PC-9 (cell line): ENCODE data around the gene CRYBB3. TPM values are rescaled to one million over a fixed set of nuclear protein-coding genes. Genes with fewer than 3 reads are reported as not detected.

Experiments used
- BruUV-seq: library from RNA; stranded (reverse); fragments of 400-500 nt; replicated peaks from 2 replicates; lab custom pipeline; 2021; lab: Mats Ljungman, UMichigan
- CTCF ChIA-PET: fragments of 300-600 bp; sonication (Branson Sonifier 250); formaldehyde crosslinking; loops from one replicate; lab custom pipeline; 2022; ENCODE audit warnings: antibody characterized with exemption; lab: Charles Lee
- POLR2A ChIA-PET: fragments of 300-600 bp; sonication (Branson Sonifier 250); formaldehyde crosslinking; loops from one replicate; lab custom pipeline; 2022; ENCODE audit warnings: antibody characterized with exemption; ENCODE audit not compliant: unreplicated experiment; lab: Charles Lee
- DNase-seq, 2 experiments: peaks; one replicate each; pipeline versions ENCODE4 v3.0.0 to v3.0.0-alpha.2; 2015 to 2022; ENCODE audit warnings: mixed read lengths in 1 of 2
- H2AFZ ChIP-seq: fragments of 200-600 bp; sonication (generic); 2 replicates; pipeline ENCODE4 v1.8.1; 2017; ENCODE audit warnings: antibody characterized with exemption
- H3F3A ChIP-seq: fragments of 200-600 bp; sonication (generic); 2 replicates; pipeline ENCODE4 v1.8.1; 2017; ENCODE audit warnings: antibody characterized with exemption, mild to moderate bottlenecking, low read depth; ENCODE audit not compliant: insufficient read depth
- H3K27ac ChIP-seq: fragments of 200-600 bp; sonication (generic); 2 replicates; pipeline ENCODE4 v1.6.1; 2016; ENCODE audit warnings: mixed run types
- H3K27me3 ChIP-seq: fragments of 200-600 bp; sonication (generic); 2 replicates; pipeline ENCODE4 v1.6.1; 2016; ENCODE audit warnings: low read depth, mixed run types; ENCODE audit not compliant: insufficient read depth
- H3K36me3 ChIP-seq: fragments of 200-600 bp; sonication (generic); 2 replicates; pipeline ENCODE4 v1.6.1; 2016; ENCODE audit warnings: low read depth, mixed run types
- H3K4me1 ChIP-seq: fragments of 200-600 bp; sonication (generic); replicated peaks from 2 replicates; pipeline ENCODE4 v1.6.1; 2016; ENCODE audit warnings: mixed run types; ENCODE audit not compliant: insufficient read depth
- H3K4me2 ChIP-seq: fragments of 200-600 bp; sonication (generic); 2 replicates; pipeline ENCODE4 v1.6.1; 2017; ENCODE audit warnings: mixed run types
- H3K4me3 ChIP-seq: fragments of 200-600 bp; sonication (generic); 2 replicates; pipeline ENCODE4 v1.6.1; 2016; ENCODE audit warnings: mixed run types
- H3K79me2 ChIP-seq: fragments of 200-600 bp; sonication (generic); 2 replicates; pipeline ENCODE4 v1.6.1; 2017; ENCODE audit warnings: low read depth, mixed run types
- H3K9me2 ChIP-seq: fragments of 200-600 bp; sonication (generic); 2 replicates; pipeline ENCODE4 v1.8.1; 2017; ENCODE audit warnings: mild to moderate bottlenecking; ENCODE audit not compliant: insufficient read depth
- H3K9me3 ChIP-seq: fragments of 200-600 bp; sonication (generic); 2 replicates; pipeline ENCODE4 v1.8.1; 2016; ENCODE audit warnings: low read depth; ENCODE audit not compliant: insufficient read depth
- H4K20me1 ChIP-seq: fragments of 200-600 bp; sonication (generic); 2 replicates; pipeline ENCODE4 v1.8.1; 2017; ENCODE audit not compliant: insufficient read depth
- CTCF ChIP-seq: fragments of 200-600 bp; sonication (generic); conservative IDR thresholded peaks from 2 replicates; pipeline ENCODE4 v1.6.1; 2017; ENCODE audit warnings: mixed run types, antibody characterized with exemption, mild to moderate bottlenecking, moderate library complexity
- EZH2 ChIP-seq: fragments of 200-600 bp; sonication (generic); IDR thresholded peaks from 2 replicates; pipeline ENCODE4 v1.8.0; 2017; ENCODE audit warnings: antibody characterized with exemption, low read depth
- intact Hi-C: fragments of 100-400 bp; cut with micrococcal nuclease; formaldehyde crosslinking; loops from one replicate; pipeline ENCODE4 v1.10.0; 2022; ENCODE audit not compliant: unreplicated experiment
- total RNA-seq: library from RNA; stranded (reverse); gene quantifications from 2 replicates; pipeline ENCODE4 v1.2.3, GENCODE V29; 2021

Gene CRYBB3
- total RNA-seq, 1 experiment from 2014 or later: 0.85 TPM

GRCh38 chr22:25187469-25187868 lies 12.2 kb upstream of the CRYBB3 start:
- no peak for TF ChIP-seq EZH2
- TF ChIP-seq CTCF: no peak
- BruUV-seq: no TSS peak

GRCh38 chr22:25192406-25192805 lies 7.3 kb upstream of the CRYBB3 start:
- ChIA-PET CTCF (no interaction called here), POLR2A (no interaction called here)
- BruUV-seq: no TSS peak

More at GRCh38 chr22:25187469-25187868, 12.2 kb upstream of the CRYBB3 start:
- no peak overlapping the region for H3K4me2 ChIP-seq
- H3K4me3 ChIP-seq: no peak overlapping the region
- H3K9me2 ChIP-seq: no peaks in the 10 kb centered on the region
- no peak overlapping the region for H2AFZ ChIP-seq
- no peak for DNase-seq
- no peaks in the 10 kb centered on the region for H3K9me3 ChIP-seq
- H3K27me3 ChIP-seq: no peaks in the 10 kb centered on the region
- H3K4me1 ChIP-seq: no peaks in the 10 kb centered on the region
- ChIA-PET CTCF (no interaction called here), POLR2A (no interaction called here)
- no peaks in the 10 kb centered on the region for H4K20me1 ChIP-seq
- intact Hi-C loops: no loop called here
- H3K36me3 ChIP-seq: peaks cover 6% of the 10 kb centered on the region; the same call in 1 of the 2 replicates
- no peaks in the 10 kb centered on the region for H3K79me2 ChIP-seq
- H3F3A ChIP-seq: no peaks in the 10 kb centered on the region
- no peak overlapping the region for H3K27ac ChIP-seq

GRCh38 chr22:25193130-25193529 lies 6.5 kb upstream of the CRYBB3 start:
- Histone ChIP-seq H3K4me3 (no peak overlapping the region), H3K79me2 (no peaks in the 10 kb centered on the region), H3K27me3 (no peaks in the 10 kb centered on the region), H3K4me2 (no peak overlapping the region), H2AFZ (no peak overlapping the region), H4K20me1 (no peaks in the 10 kb centered on the region), H3K4me1 (no peaks in the 10 kb centered on the region), H3K9me3 (no peaks in the 10 kb centered on the region), H3K9me2 (no peaks in the 10 kb centered on the region), H3F3A (no peaks in the 10 kb centered on the region), H3K36me3 (no peaks in the 10 kb centered on the region), H3K27ac (no peak overlapping the region)
- POLR2A ChIA-PET: no interaction called here
- CTCF ChIA-PET: no interaction called here
- intact Hi-C loops: no loop called here
- TF ChIP-seq EZH2 (no peak), CTCF (no peak)
- no TSS peak for BruUV-seq
- DNase-seq: no peak

More at GRCh38 chr22:25192406-25192805, 7.3 kb upstream of the CRYBB3 start:
- no peak overlapping the region for H3K27ac ChIP-seq
- TF ChIP-seq EZH2 (no peak), CTCF (no peak)
- DNase-seq: no peak
- H3K4me1 ChIP-seq: no peaks in the 10 kb centered on the region
- H3K79me2 ChIP-seq: no peaks in the 10 kb centered on the region
- H2AFZ ChIP-seq: no peak overlapping the region
- no peaks in the 10 kb centered on the region for H3K27me3 ChIP-seq
- H3K9me3 ChIP-seq: no peaks in the 10 kb centered on the region
- H3K4me3 ChIP-seq: no peak overlapping the region
- no peaks in the 10 kb centered on the region for H3K9me2 ChIP-seq
- H4K20me1 ChIP-seq: no peaks in the 10 kb centered on the region
- no peaks in the 10 kb centered on the region for H3K36me3 ChIP-seq
- no peaks in the 10 kb centered on the region for H3F3A ChIP-seq
- no peak overlapping the region for H3K4me2 ChIP-seq
- intact Hi-C loops: no loop called here
